SW480 (cell line): Measurements from ENCODE around the gene CASP9.

Source experiments
- DNase-seq: peaks from one replicate; pipeline ENCODE4 v3.0.0-alpha.2; 2016; ENCODE audit warnings: low spot score

The CASP9 gene

GRCh38 chr1:15445390-15446122 lies 78.5 kb downstream of the CASP9 start:
- DNase-seq = no peak

GRCh38 chr1:15444468-15445389 lies 79.3 kb downstream of the CASP9 start:
- DNase-seq = no peak

- no peak for DNase-seq
Measured at GRCh38 chr1:15443281-15443680, 80.7 kb downstream of the CASP9 start.

GRCh38 chr1:15442759-15443158 lies 81.3 kb downstream of the CASP9 start:
- no peak for DNase-seq

- DNase-seq = no peak
Measured at GRCh38 chr1:15442119-15442518, 81.9 kb downstream of the CASP9 start.
